Effector memory CD4-positive, alpha-beta T cell (primary cell): ENCODE measurements around the gene RASL11A.
"Not testable (repeated sequence)": the region's sequence is repeated elsewhere in the genome, so short reads cannot be mapped to it uniquely, and the experiment has no call there.

Source experiments
- DNase-seq, 3 donors: peaks; one replicate each; pipeline ENCODE4 v3.0.0-alpha.2; 2020
- H3K27ac ChIP-seq: 2 replicates; pipeline ENCODE4 v1.7.0; 2013; ENCODE audit warnings: mild to moderate bottlenecking, low read length, moderate library complexity; ENCODE audit not compliant: insufficient read depth, poor library complexity, severe bottlenecking
- H3K27me3 ChIP-seq: replicated peaks from 2 replicates; pipeline ENCODE4 v1.7.0; 2013; ENCODE audit warnings: mild to moderate bottlenecking, low read length; ENCODE audit not compliant: insufficient read depth, control insufficient read depth, poor library complexity, severe bottlenecking
- H3K36me3 ChIP-seq: 2 replicates; pipeline ENCODE4 v1.7.0; 2013; ENCODE audit warnings: mild to moderate bottlenecking, low read length, moderate library complexity; ENCODE audit not compliant: control insufficient read depth, insufficient read depth
- H3K4me1 ChIP-seq: 2 replicates; pipeline ENCODE4 v1.7.0; 2013; ENCODE audit warnings: low read length, mild to moderate bottlenecking; ENCODE audit not compliant: control insufficient read depth, insufficient read depth, poor library complexity, severe bottlenecking
- H3K4me3 ChIP-seq: 2 replicates; pipeline ENCODE4 v1.7.0; 2013; ENCODE audit warnings: low read length, low read depth, mild to moderate bottlenecking; ENCODE audit not compliant: insufficient read depth, poor library complexity, severe bottlenecking
- H3K9me3 ChIP-seq: 2 replicates; pipeline ENCODE4 v1.7.0; 2013; ENCODE audit warnings: mild to moderate bottlenecking, low read length, moderate library complexity; ENCODE audit not compliant: control insufficient read depth

RASL11A gene

DNA sequence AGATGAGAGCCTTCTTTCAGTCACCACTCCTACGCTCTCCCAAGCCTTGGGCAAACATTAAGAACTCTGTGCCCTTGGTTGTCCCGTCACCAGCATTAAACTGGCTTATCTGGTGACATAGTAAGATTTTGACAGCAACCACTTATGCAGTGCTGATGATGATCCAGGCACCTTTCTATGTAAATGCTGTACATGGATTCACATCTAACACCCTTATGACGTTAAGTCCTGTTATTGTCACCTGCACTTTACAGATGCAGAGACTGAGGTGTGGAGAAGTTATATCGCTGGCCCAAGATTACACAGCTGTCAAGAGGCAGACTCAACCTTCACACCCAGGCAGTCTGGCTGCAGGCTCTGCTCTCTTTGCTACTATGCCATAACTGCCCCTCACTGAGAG lies 25.0 kb downstream of the RASL11A start:
- Histone ChIP-seq H3K9me3 (no peaks in the 10 kb centered on the region), H3K4me3 (no peak overlapping the region), H3K27ac (no peak overlapping the region), H3K27me3 (no peaks in the 10 kb centered on the region), H3K36me3 (no peaks in the 10 kb centered on the region), H3K4me1 (peaks cover 5% of the 10 kb centered on the region)
- DNase-seq, result no peak

DNA sequence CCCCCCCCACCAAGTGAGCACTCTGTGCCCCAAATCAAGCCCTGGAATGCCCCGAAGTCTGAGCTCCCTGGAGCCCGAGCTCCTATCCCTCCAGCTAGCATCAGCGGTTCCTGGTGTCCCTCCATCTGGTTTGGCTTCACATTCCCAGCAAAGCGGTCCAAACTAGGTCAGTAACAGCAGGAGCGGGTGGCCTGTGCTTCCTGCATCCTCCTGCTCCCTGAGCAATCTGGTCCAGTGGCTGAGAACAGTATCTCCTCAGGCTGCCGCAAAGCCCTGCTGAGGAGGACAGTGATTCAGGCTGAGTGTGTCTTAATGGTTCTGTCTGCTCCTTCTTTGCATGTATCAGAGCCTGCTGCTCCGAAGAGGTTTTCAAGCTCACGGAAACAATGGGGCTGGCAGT lies 25.9 kb downstream of the RASL11A start:
- DNase-seq, result no peak
- Histone ChIP-seq H3K4me1 (peaks cover 5% of the 10 kb centered on the region), H3K9me3 (no peaks in the 10 kb centered on the region), H3K27ac (no peak overlapping the region), H3K4me3 (no peak overlapping the region), H3K27me3 (no peaks in the 10 kb centered on the region), H3K36me3 (no peaks in the 10 kb centered on the region)

DNA sequence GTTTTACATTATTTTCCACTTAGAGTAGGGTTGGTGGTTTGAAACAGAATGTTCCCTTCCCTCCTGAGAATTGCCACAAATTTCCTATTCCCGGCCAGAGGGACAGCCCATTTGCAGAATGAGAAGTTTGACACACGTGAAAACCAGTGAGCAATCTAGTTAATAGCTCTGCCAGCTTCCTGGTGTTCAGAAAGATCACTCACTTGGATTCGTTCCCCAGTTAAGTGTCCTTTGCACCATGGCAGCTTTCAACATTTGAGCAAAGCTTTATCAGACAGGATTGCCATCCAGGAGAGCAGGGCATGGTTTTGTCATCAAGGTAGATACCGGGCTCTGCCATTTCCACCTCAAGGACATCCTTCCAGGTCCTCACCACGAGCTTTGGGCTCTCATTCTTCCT lies 28.2 kb downstream of the RASL11A start:
- Histone ChIP-seq H3K36me3 (no peaks in the 10 kb centered on the region), H3K27me3 (no peaks in the 10 kb centered on the region), H3K27ac (no peak overlapping the region), H3K9me3 (no peaks in the 10 kb centered on the region), H3K4me3 (no peak overlapping the region), H3K4me1 (peaks cover 1% of the 10 kb centered on the region)
- no peak for DNase-seq

DNA sequence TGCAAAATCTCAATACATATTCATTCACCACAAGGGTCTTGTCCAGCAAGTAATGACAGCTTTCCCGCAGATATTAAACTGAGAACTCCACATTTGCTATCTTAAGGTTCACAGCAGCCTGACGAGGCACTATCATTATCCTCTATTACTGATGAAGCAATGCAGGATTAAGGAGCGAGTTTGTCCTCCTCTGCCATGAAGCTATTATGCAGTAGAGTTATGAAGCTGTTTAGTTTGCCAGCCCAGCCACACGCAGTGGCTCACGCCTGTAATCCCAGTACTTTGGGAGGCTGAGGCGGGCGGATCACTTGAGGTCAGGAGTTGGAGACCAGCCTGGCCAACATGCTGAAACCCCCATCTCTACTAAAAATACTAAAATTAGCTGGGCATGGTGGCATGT lies 29.8 kb downstream of the RASL11A start:
- not testable (repeated sequence) for H3K27ac ChIP-seq, DNase-seq, H3K27me3 ChIP-seq, H3K4me1 ChIP-seq, H3K9me3 ChIP-seq, H3K4me3 ChIP-seq, H3K36me3 ChIP-seq

DNA sequence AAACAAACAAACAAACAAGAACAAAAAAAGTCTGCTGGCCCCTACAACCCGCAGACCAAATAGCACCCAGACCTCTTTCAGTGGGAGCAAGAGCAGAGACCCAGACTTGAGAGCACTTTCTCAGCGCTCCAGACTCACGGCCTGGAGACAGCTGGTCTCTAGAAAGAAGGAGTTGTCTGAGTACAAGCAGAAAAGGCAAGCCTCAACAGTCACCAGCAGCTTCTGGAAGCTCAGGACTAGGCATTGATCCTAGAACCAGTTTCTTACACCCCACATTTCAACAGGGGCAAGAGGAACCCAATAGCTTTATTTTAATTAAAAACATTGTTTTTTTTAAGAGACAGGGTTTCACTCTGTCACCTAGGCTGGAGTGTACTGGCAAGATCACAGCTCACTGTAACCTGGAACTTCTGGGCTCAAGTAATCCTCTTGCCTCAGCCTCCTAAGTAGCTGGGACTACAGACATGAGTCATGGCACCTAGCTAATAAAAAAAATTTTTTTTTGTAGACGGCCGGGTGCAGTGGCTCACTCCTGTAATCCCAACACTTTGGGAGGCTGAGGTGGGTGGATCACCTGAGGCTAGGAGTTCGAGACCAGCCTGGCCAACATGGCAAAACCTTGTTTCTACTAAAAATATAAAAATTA lies 30.4 kb downstream of the RASL11A start:
- DNase-seq, result no peak
- H3K4me3 ChIP-seq, result no peak overlapping the region
- H3K36me3 ChIP-seq, result no peaks in the 10 kb centered on the region
- no peak overlapping the region for H3K27ac ChIP-seq
- no peaks in the 10 kb centered on the region for H3K9me3 ChIP-seq
- H3K4me1 ChIP-seq, result no peaks in the 10 kb centered on the region
- H3K27me3 ChIP-seq, result no peaks in the 10 kb centered on the region

DNA sequence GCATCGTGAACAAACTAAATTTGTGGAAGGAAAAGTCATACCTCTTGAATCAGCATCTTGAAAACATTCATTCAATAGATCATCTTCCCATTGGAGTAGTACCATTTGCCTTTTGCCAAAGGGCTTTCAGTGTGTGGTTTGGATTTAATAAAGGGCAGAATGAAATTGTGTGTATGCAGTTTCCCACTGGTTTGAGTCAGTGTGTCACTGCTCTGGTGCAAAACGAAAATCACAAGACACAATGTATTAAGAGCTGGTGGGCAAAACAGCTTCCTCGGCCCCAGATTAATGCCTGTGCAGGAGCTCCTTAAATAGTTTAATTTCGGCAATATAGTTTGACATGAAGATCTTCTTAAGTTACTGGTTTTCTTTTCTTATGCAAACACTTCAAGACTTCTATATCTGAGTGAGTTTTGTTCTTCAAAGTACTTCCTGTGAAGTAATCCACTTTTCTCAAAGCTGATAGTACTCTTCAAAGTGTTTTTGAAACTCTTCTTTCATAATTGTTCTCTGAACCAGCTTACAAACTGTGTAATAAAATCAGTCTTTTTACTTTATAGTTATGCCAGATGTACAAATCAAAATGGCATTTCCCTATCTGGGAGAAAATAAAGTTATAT lies 32.1 kb downstream of the RASL11A start:
- H3K9me3 ChIP-seq, result no peaks in the 10 kb centered on the region
- H3K36me3 ChIP-seq, result no peaks in the 10 kb centered on the region
- no peak overlapping the region for H3K4me3 ChIP-seq
- no peak overlapping the region for H3K27ac ChIP-seq
- H3K4me1 ChIP-seq, result no peaks in the 10 kb centered on the region
- H3K27me3 ChIP-seq, result no peaks in the 10 kb centered on the region
- no peak for DNase-seq

DNA sequence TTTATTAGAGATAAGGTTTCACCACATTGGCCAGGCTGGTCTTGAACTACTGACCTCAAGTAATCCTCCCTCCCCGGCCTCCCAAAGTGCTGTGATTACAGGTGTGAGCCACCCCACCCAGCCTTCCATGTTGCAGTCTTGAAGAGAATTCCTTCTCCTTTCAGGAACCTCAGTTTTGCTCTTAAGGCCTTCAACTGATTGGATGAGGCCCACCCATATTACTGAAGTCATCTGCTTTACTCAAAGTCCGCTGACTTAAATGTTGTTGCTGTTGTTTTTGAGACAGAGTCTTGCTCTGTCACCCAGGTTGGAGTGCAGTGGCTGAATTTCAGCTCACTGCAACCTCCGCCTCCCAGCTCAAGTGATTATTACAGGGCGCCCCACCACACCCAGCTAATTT lies 33.5 kb downstream of the RASL11A start:
- Histone ChIP-seq H3K36me3 (no peaks in the 10 kb centered on the region), H3K27me3 (no peaks in the 10 kb centered on the region), H3K4me1 (no peaks in the 10 kb centered on the region), H3K4me3 (no peak overlapping the region), H3K9me3 (no peaks in the 10 kb centered on the region), H3K27ac (no peak overlapping the region)
- DNase-seq, result no peak

DNA sequence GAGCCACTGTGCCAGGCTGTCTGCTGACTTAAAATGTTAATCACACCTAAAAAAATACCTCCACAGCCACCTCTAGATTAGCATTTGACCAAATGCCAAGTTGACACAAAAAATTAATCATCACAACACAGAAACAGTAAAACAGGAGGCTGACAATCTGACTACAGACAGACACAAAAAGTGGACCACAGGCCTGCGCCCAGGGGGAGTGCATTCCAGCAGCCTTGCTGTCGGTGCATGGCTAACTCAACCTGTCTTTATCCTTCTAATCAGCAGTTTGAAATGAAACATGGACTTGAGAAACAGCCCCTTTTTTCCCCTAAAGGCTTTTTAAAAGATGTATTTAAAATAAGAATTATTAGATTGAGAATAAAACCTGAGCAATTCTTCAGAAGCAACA lies 34.0 kb downstream of the RASL11A start:
- no peak overlapping the region for H3K4me3 ChIP-seq
- H3K9me3 ChIP-seq, result no peaks in the 10 kb centered on the region
- no peaks in the 10 kb centered on the region for H3K4me1 ChIP-seq
- H3K27me3 ChIP-seq, result no peaks in the 10 kb centered on the region
- no peak for DNase-seq
- no peak overlapping the region for H3K27ac ChIP-seq
- no peaks in the 10 kb centered on the region for H3K36me3 ChIP-seq

DNA sequence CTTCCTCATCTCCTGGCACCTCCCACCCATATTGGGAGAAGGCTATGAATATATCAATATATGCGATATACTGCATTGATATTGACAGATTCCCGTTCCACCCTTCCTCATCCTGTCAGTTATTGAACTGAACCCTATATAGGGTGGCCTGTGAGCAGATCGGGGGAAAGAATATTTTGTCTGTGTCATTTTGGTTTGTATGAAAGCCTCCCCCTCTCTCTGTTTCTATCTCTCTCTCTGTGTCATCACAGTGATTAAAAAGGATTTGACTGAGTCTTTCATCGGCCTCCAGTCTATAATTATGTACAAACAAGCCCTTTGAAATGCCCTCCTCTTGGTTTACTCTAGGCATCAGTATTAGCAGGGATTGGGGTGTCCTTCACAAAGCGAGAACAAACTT lies 35.7 kb downstream of the RASL11A start:
- no peak for DNase-seq
- Histone ChIP-seq H3K4me1 (no peaks in the 10 kb centered on the region), H3K27ac (no peak overlapping the region), H3K27me3 (no peaks in the 10 kb centered on the region), H3K36me3 (no peaks in the 10 kb centered on the region), H3K9me3 (no peaks in the 10 kb centered on the region), H3K4me3 (no peak overlapping the region)

DNA sequence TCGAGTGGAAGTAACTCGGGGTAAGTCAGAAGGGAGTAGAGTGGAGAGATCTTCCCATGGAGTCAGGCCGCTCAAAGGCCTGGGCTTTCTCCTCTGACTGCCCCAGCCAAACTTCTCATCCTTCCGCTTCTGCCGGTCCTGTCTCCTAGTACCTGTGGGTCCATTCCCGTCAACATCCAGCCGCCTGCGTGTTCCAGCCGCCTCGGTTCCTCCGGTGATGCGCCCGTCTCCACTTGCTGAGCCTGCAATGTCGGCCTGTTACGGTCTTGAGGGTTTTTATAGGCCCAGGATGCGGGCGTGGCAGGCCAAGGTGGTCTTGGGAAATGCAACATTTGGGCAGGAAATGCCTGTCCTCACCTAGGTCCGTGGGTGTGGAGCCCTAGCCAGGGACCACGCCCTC lies 38.3 kb downstream of the RASL11A start:
- Histone ChIP-seq H3K36me3 (no peaks in the 10 kb centered on the region), H3K9me3 (no peaks in the 10 kb centered on the region), H3K27ac (no peak overlapping the region), H3K4me3 (no peak overlapping the region), H3K27me3 (no peaks in the 10 kb centered on the region), H3K4me1 (no peaks in the 10 kb centered on the region)
- DNase-seq, result no peak
